ENCODE results near the gene ELOVL3.

GRCh38 chr10:102235598-102235920, 9.5 kb downstream of the ELOVL3 start:
- no peak for TF ChIP-seq CTCF (IDR thresholded peaks at IDR 0.05)
- TF ChIP-seq POLR2A (IDR thresholded peaks at IDR 0.05), result no peak
